Activated CD8-positive, alpha-beta T cell treated with anti-CD3 and anti-CD28 coated beads, Interleukin-2, amount 10 ng/mL, durations not matched to agents 7 days and 5 days (primary cell): ENCODE measurements around the gene LGR4. TPM values are rescaled to one million over a fixed set of nuclear protein-coding genes. Genes with fewer than 3 reads are reported as not detected.
A peak's percentile ranks its signal among the peaks of the same experiment; 100 is the strongest.

Experiments
- ATAC-seq: fragments of 150-1000 bp; cut with Tn5 transposase; one replicate; pipeline ENCODE4 v1.10.0; 2021; ENCODE audit warnings: moderate library complexity
- CTCF ChIA-PET: fragments of 350-600 bp; sonication (Branson Sonifier 250); formaldehyde crosslinking; loops from one replicate; lab custom pipeline; 2021; ENCODE audit warnings: antibody characterized with exemption; lab: Charles Lee
- POLR2A ChIA-PET: fragments of 350-600 bp; sonication (Branson Sonifier 250); formaldehyde crosslinking; loops from one replicate; lab custom pipeline; 2021; ENCODE audit warnings: antibody characterized with exemption; lab: Charles Lee
- DNase-seq: peaks from one replicate; pipeline ENCODE4 v3.0.0-alpha.2; 2020
- H3K27ac Mint-ChIP-seq: one replicate; pipeline ENCODE4 v1.8.0; 2021; ENCODE audit warnings: mild to moderate bottlenecking, mixed read lengths
- H3K27me3 Mint-ChIP-seq: one replicate; pipeline ENCODE4 v1.8.0; 2021; ENCODE audit warnings: low read depth, mixed read lengths
- H3K36me3 Mint-ChIP-seq: one replicate; pipeline ENCODE4 v1.8.0; 2021; ENCODE audit warnings: low read depth, mixed read lengths
- H3K4me1 Mint-ChIP-seq: one replicate; pipeline ENCODE4 v1.8.0; 2021; ENCODE audit warnings: low read depth, mixed read lengths
- H3K4me3 Mint-ChIP-seq: one replicate; pipeline ENCODE4 v1.8.0; 2021; ENCODE audit warnings: mild to moderate bottlenecking, mixed read lengths
- H3K9me3 Mint-ChIP-seq: one replicate; pipeline ENCODE4 v1.8.0; 2022; ENCODE audit warnings: mixed read lengths; ENCODE audit not compliant: insufficient read depth
- total RNA-seq, 2 experiments: library from RNA; stranded (reverse); gene quantifications; one replicate each; pipeline ENCODE4 v1.2.3, GENCODE V29; 2021

LGR4 gene
- total RNA-seq, 2 experiments from 2014 or later, result 0.05 TPM; not detected in 1

- H3K27ac Mint-ChIP-seq, result no peak overlapping the region
- H3K9me3 Mint-ChIP-seq, result no peaks in the 10 kb centered on the region
- CTCF ChIA-PET, result no interaction called here
- ATAC-seq (no peak), DNase-seq (no peak)
- no peak overlapping the region for H3K4me3 Mint-ChIP-seq
- POLR2A ChIA-PET, result no interaction called here
- H3K36me3 Mint-ChIP-seq, result no peaks in the 10 kb centered on the region
- peaks cover 15% of the 10 kb centered on the region for H3K27me3 Mint-ChIP-seq
- H3K4me1 Mint-ChIP-seq, result no peaks in the 10 kb centered on the region
Observed at GRCh38 chr11:27379449-27379848, 93.1 kb downstream of the LGR4 start.

DNA sequence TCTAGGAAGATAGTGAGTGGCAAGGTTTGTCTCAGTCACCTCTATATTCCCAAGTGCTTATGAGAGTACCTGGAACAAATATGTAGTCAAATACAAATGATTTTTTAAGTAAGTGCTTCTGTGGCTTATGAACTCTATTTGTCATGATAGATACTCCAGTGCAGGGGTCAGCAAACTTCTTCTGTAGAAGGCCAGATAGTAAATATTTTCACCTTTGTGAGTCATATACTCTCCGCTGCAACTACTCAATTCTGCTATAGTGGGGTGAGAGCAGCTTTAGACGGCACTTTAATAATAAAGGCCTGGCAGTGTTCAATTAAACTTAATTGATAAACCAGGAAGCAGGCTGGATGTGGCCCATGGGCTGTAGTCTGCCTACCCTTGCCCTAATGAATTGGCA lies 97.2 kb downstream of the LGR4 start:
- no peaks in the 10 kb centered on the region for H3K4me1 Mint-ChIP-seq
- H3K9me3 Mint-ChIP-seq, result no peaks in the 10 kb centered on the region
- no peak for DNase-seq
- ChIA-PET POLR2A (no interaction called here), CTCF (interaction anchor here (1.2 kb wide), 1 partner anchor 9 kb away, joined by 3 read pairs; no protein-coding TSS in a partner anchor)
- H3K36me3 Mint-ChIP-seq, result no peaks in the 10 kb centered on the region
- H3K27me3 Mint-ChIP-seq, result peaks cover 12% of the 10 kb centered on the region
- H3K4me3 Mint-ChIP-seq, result no peak overlapping the region
- ATAC-seq, result no peak
- H3K27ac Mint-ChIP-seq, result no peak overlapping the region

DNA sequence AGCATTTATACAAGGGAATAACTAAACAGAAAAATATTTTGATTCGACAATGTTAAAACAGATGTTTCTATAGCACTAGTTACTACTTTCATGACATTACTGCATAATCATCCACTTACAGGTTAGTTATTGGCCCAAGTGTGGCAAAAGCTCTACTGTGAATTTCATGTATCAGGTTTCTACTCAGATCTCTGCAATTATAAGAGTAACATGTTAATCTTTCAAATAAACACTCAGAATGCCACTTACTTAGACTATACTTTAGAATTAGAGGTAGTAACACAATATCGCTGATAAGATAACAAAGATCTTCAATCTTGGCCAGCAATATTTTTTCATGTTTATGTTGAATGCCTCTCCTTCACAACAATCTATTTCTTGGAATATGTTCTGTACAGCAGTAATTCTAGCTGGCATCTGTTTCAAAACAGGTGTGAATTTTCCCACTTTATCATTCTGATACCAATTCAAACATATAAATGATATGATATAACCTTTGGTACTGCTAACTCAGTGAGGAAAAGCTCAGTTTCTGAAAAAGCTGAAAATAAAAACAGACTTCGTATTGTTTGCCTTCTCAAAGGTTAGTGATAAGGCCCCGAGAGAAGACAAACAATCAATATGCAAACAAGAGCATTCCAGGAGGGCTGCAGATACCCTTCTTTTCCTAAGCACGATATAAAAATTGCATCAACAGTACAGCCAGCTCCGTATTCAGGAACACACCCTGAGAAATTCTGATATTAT lies 98.6 kb downstream of the LGR4 start:
- H3K27ac Mint-ChIP-seq, result no peak overlapping the region
- no peak for DNase-seq
- CTCF ChIA-PET, result no interaction called here

GRCh38 chr11:27373392-27373791 lies 99.2 kb downstream of the LGR4 start:
- DNase-seq (no peak), ATAC-seq (no peak)
- Mint-ChIP-seq H3K36me3 (no peaks in the 10 kb centered on the region), H3K9me3 (no peaks in the 10 kb centered on the region), H3K27ac (no peak overlapping the region), H3K4me1 (no peaks in the 10 kb centered on the region), H3K27me3 (peaks cover 5% of the 10 kb centered on the region), H3K4me3 (no peak overlapping the region)
- POLR2A ChIA-PET, result no interaction called here
- CTCF ChIA-PET, result no interaction called here

More for the DNA sequence above, 98.6 kb downstream of the LGR4 start:
- H3K36me3 Mint-ChIP-seq, result no peaks in the 10 kb centered on the region
- ATAC-seq, result no peak
- POLR2A ChIA-PET, result no interaction called here
- H3K4me1 Mint-ChIP-seq, result no peaks in the 10 kb centered on the region
- no peak overlapping the region for H3K4me3 Mint-ChIP-seq
- H3K9me3 Mint-ChIP-seq, result no peaks in the 10 kb centered on the region
- peaks cover 8% of the 10 kb centered on the region for H3K27me3 Mint-ChIP-seq

GRCh38 chr11:27372164-27372563 lies 100.4 kb downstream of the LGR4 start:
- Mint-ChIP-seq H3K4me1 (no peaks in the 10 kb centered on the region), H3K27me3 (peaks cover 3% of the 10 kb centered on the region)

DNA sequence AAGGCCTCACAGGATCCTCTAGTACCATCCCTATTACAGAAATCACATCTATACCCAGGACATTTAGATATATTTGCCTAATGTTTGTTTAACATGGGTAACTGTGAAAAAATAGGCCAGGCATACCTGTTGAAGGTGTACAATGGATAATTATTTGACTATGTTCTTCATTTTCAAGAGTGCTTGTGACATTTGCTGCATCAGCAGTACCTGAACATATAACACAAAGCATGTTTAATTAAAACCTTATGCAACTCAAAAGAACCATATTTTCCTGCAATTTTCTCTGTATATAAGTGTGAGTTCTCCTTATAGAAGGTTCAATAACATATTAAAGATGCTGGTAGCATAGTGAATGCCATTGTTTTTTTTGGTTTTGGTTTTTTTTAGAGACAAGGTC lies 101.1 kb downstream of the LGR4 start:
- Mint-ChIP-seq H3K27me3 (peaks cover 3% of the 10 kb centered on the region), H3K4me1 (no peaks in the 10 kb centered on the region), H3K9me3 (no peaks in the 10 kb centered on the region), H3K4me3 (no peak overlapping the region), H3K36me3 (no peaks in the 10 kb centered on the region), H3K27ac (no peak overlapping the region)
- CTCF ChIA-PET, result interaction anchor here (2.2 kb wide), 1 partner anchor 127 kb away, joined by 7 read pairs; no protein-coding TSS in a partner anchor
- POLR2A ChIA-PET, result no interaction called here
- ATAC-seq (no peak), DNase-seq (no peak)

More at GRCh38 chr11:27372164-27372563, 100.4 kb downstream of the LGR4 start:
- ChIA-PET POLR2A (no interaction called here), CTCF (no interaction called here)
- no peaks in the 10 kb centered on the region for H3K9me3 Mint-ChIP-seq
- H3K27ac Mint-ChIP-seq, result no peak overlapping the region
- no peak for DNase-seq
- H3K36me3 Mint-ChIP-seq, result no peaks in the 10 kb centered on the region
- H3K4me3 Mint-ChIP-seq, result no peak overlapping the region
- ATAC-seq, result no peak

DNA sequence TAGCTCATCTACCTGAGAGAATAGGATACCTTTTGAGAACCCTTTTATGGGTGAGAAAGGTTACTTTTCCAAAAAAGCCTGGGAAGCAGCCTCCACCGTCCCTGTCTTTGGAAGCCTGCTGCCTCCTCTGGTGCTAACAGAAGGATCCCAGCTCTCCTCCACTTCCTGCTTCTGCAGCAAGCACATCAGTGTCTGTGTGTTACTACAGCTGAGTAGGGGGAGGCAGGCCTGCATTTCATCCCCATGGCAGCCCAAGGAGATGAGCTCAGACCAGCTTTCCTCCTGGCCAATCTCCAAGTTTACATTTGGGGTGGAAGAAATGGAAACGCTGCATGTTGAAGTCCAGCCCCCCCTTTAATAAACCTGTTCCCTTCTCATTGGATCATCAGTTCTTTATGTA lies 102.2 kb downstream of the LGR4 start:
- no peak overlapping the region for H3K4me3 Mint-ChIP-seq
- DNase-seq, result no peak
- H3K27me3 Mint-ChIP-seq, result peaks cover 3% of the 10 kb centered on the region
- H3K9me3 Mint-ChIP-seq, result no peaks in the 10 kb centered on the region
- H3K36me3 Mint-ChIP-seq, result no peaks in the 10 kb centered on the region
- ATAC-seq, result no peak
- no peak overlapping the region for H3K27ac Mint-ChIP-seq
- CTCF ChIA-PET, result interaction anchor here (0.9 to 2.2 kb wide), 2 partner anchors 115 to 129 kb away, joined by 4 to 7 read pairs; no protein-coding TSS in a partner anchor
- H3K4me1 Mint-ChIP-seq, result no peaks in the 10 kb centered on the region
- POLR2A ChIA-PET, result no interaction called here

DNA sequence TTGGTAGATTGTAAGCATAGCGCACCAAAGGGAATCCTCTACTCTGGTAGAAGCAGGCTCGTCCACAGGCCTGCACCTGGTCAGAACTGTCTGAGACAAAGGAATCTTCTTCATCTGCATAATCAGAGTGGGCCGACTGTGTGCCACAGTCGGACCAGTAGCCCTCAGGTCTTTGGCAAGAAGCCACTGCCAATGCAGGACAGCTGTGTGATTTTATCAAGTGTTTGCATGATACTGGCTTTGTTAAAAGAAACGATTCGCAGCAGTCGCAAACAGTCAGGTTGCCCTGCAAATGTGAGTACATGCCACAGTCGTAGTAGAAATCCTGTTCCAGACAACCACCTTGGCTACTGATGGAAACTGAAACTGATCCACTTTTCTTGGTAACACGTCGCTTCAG lies 104.7 kb downstream of the LGR4 start:
- ATAC-seq (no peak), DNase-seq (no peak)
- peaks cover 2% of the 10 kb centered on the region for H3K27me3 Mint-ChIP-seq
- CTCF ChIA-PET, result interaction anchor here (1.7 kb wide), 1 partner anchor 13 kb away, joined by 5 read pairs; no protein-coding TSS in a partner anchor
- H3K4me1 Mint-ChIP-seq, result peaks cover 9% of the 10 kb centered on the region
- no peaks in the 10 kb centered on the region for H3K36me3 Mint-ChIP-seq
- H3K4me3 Mint-ChIP-seq, result no peak overlapping the region
- no peak overlapping the region for H3K27ac Mint-ChIP-seq
- POLR2A ChIA-PET, result no interaction called here
- H3K9me3 Mint-ChIP-seq, result no peaks in the 10 kb centered on the region

GRCh38 chr11:27363576-27364117 lies 108.9 kb downstream of the LGR4 start:
- POLR2A ChIA-PET, result no interaction called here

DNA sequence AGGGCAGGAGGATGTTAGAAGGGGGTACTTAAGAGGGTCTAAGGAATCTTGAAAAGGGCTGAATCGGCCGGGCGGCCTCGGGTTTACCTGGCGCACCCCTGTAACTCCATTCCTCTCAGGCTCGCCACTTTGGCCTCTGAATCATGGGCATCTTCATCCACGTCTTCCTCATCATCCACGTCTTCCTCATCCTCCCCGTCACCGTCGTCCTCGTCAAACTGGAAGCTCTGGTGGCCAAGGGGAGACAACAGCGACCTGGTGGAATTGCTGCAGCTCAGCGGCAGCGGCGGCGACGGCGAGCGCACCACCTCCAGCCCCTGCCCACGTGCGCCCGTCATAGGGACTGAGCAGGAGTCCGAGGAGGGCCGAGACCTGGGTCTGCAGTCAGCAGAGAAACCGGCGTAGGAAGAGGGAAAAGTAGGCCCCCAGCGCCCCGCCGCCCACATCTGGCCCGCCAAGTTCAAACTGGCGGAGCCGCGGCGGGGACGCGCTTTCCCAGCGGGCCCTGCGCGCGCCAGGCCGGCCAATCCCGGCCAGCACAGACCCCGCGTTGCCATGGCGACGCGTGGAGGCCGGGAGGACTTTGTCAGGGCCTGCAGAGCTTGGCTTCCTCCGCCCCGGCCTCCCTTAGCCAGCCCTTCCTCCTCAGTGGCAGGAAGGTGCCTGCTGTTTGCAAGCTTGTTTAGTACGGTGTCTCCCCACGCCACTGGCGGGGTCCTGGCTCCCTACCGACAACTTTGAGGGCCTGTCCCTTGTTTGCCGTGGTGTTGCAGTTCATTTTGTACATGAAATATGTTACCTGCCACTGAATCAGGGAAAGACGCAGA lies 109.6 kb downstream of the LGR4 start, which contains the start of gene CCDC34:
CCDC34 (minus strand) TSS at position 467 of the 827 bp plus-strand sequence; CDS start at position 446, 21 bp downstream.
- H3K9me3 Mint-ChIP-seq, result no peaks in the 10 kb centered on the region
- peak within 1 kb of the TSS; percentile 90 for H3K4me3 Mint-ChIP-seq
- peaks cover 4% of the 10 kb centered on the region for H3K36me3 Mint-ChIP-seq
- ChIA-PET POLR2A (no interaction called here), CTCF (interaction anchor here (1.2 to 1.4 kb wide), 3 partner anchors 123 to 136 kb away, joined by 4 read pairs; no protein-coding TSS in a partner anchor)
- DNase-seq, result peak; percentile 92
- H3K27me3 Mint-ChIP-seq, result peaks cover 2% of the 10 kb centered on the region
- H3K27ac Mint-ChIP-seq, result peak within 1 kb of the TSS; percentile 88
- peaks cover 28% of the 10 kb centered on the region for H3K4me1 Mint-ChIP-seq
- ATAC-seq, result peak; percentile 100

More at GRCh38 chr11:27363576-27364117, 108.9 kb downstream of the LGR4 start:
- H3K4me1 Mint-ChIP-seq, result peaks cover 28% of the 10 kb centered on the region
- no peak for ATAC-seq
- peak overlapping the region; percentile 90 for H3K4me3 Mint-ChIP-seq
- H3K36me3 Mint-ChIP-seq, result peaks cover 4% of the 10 kb centered on the region
- H3K27me3 Mint-ChIP-seq, result peaks cover 2% of the 10 kb centered on the region
- no peak for DNase-seq
- CTCF ChIA-PET, result interaction anchor here (1.2 to 1.4 kb wide), 4 partner anchors 122 to 135 kb away, joined by 4 read pairs; no protein-coding TSS in a partner anchor
- peak overlapping the region; percentile 88 for H3K27ac Mint-ChIP-seq
- H3K9me3 Mint-ChIP-seq, result no peaks in the 10 kb centered on the region

DNA sequence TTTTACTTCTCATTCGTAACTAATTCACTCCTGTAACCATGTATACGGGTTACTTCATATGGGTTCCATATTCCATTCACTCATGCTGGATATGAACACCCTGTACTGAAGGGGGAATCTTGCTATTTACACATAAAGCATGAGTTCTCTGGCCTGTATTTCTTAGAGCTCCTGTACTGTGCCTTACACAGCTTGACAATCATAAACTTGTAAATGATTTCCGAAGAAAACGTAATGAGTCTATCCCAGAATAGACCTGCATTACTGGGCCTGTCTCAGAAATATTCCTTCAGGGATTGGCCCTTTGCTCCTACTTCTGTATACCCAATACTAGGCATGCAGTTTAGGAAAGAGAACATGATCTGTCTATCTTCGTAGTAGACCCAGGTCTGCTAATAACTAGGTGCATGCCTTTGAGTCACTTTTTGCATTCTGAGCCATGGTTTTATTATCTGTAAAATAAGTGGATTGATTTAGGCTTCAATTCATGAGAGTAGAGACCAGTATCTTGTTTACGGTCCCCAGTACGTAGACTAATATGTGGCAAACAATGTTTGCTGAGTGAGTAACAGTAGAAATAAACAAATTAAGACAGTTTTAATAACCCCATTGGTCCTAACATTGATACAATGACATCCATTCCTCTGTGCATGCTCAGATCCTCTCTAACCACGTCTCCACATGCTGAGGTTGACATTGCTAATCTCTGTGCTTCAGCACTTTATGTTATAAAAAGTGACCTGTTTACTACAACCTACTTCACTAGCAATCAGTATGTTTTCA lies 110.8 kb downstream of the LGR4 start:
- Mint-ChIP-seq H3K4me3 (peak overlapping the region; percentile 90), H3K27ac (peak overlapping the region; percentile 40), H3K36me3 (peaks cover 4% of the 10 kb centered on the region), H3K27me3 (no peaks in the 10 kb centered on the region), H3K4me1 (peaks cover 28% of the 10 kb centered on the region), H3K9me3 (no peaks in the 10 kb centered on the region)
- POLR2A ChIA-PET, result no interaction called here
- CTCF ChIA-PET, result no interaction called here
- no peak for ATAC-seq
- no peak for DNase-seq
